MCF 10A (cell line): ENCODE measurements around the gene SPATS2. TPM values are rescaled to one million over a fixed set of nuclear protein-coding genes. Genes with fewer than 3 reads are reported as not detected.
"Not testable (repeated sequence)": the region's sequence is repeated elsewhere in the genome, so short reads cannot be mapped to it uniquely, and the experiment has no call there.

Experiments
- BruUV-seq: library from RNA; stranded (reverse); fragments of 400-500 nt; replicated peaks from 2 replicates; lab custom pipeline; 2021; lab: Mats Ljungman, UMichigan
- CTCF ChIA-PET: fragments of 300-600 bp; sonication (Branson Sonifier 250); formaldehyde crosslinking; extraction: SDS; loops from one replicate; lab custom pipeline; 2021; ENCODE audit warnings: antibody characterized with exemption, inconsistent platforms; lab: Yijun Ruan, JAX
- POLR2A ChIA-PET: fragments of 300-600, 350-650 bp; sonication (Branson Sonifier 250); formaldehyde crosslinking; extraction: SDS; loops from one replicate; lab custom pipeline; 2020; ENCODE audit warnings: antibody characterized with exemption, inconsistent platforms; lab: Yijun Ruan, JAX
- DNase-seq: peaks from one replicate; pipeline ENCODE4 v3.0.0-alpha.2; 2018; ENCODE audit not compliant: unreplicated experiment
- H3K27ac Mint-ChIP-seq: one replicate; pipeline ENCODE4 v1.8.0; 2022; ENCODE audit warnings: mild to moderate bottlenecking, low read depth, mixed read lengths; ENCODE audit not compliant: unreplicated experiment
- H3K27me3 Mint-ChIP-seq: one replicate; pipeline ENCODE4 v1.8.0; 2022; ENCODE audit warnings: mixed read lengths; ENCODE audit not compliant: insufficient read depth, unreplicated experiment
- H3K36me3 Mint-ChIP-seq: one replicate; pipeline ENCODE4 v1.8.0; 2022; ENCODE audit warnings: mild to moderate bottlenecking, moderate library complexity, mixed read lengths; ENCODE audit not compliant: insufficient read depth, unreplicated experiment
- H3K4me1 Mint-ChIP-seq: one replicate; pipeline ENCODE4 v1.8.0; 2022; ENCODE audit warnings: mixed read lengths; ENCODE audit not compliant: insufficient read depth, unreplicated experiment
- H3K4me3 Mint-ChIP-seq: one replicate; pipeline ENCODE4 v1.8.0; 2022; ENCODE audit warnings: mild to moderate bottlenecking, moderate library complexity, mixed read lengths; ENCODE audit not compliant: unreplicated experiment
- H3K9me3 Mint-ChIP-seq: one replicate; pipeline ENCODE4 v1.8.0; 2022; ENCODE audit warnings: mixed read lengths; ENCODE audit not compliant: unreplicated experiment
- intact Hi-C: fragments of 100-400 bp; cut with micrococcal nuclease; formaldehyde crosslinking; loops from 2 replicates; pipeline ENCODE4 v1.14.1; 2022
- total RNA-seq: library from RNA; stranded (reverse); gene quantifications from 2 replicates; pipeline ENCODE4 v1.2.3, GENCODE V29; 2022
- TF ChIP-seq, protein P1 (sequence below): fragments of 200-600 bp; IDR thresholded peaks from one replicate; pipeline ENCODE4 v1.8.0; 2022; ENCODE audit warnings: antibody characterized with exemption, mild to moderate bottlenecking; ENCODE audit not compliant: unreplicated experiment

SPATS2 gene
- total RNA-seq, 1 experiment from 2014 or later, result 26.0 TPM

DNA sequence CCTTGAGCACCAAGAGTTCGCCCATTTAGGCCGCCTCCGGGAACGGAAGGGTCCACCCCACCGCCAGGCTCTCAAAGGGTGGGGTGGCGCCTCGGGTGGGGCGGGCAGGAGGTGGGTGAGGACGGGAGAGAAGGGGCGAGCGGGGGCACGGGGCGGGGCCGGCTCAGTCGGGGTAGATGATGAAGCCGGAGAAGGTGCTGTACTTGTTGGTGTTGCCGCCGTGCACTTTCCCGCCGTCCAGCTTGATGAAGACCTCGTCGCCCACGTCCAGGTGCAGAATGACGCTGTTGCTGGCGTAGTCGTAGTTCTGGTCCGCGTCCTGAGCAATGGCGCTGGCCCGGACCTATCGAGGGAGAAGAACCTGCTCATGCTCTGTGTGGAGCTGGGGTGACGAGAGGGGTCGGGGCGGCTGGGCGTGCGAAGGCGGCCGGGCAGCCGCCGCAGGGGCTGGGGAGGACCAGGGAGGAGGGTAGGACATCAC is 34.3 kb upstream of the SPATS2 start:
- H3K4me1 Mint-ChIP-seq, result no peaks in the 10 kb centered on the region
- POLR2A ChIA-PET, result interaction anchor here (1.0 to 1.5 kb wide), 2 partner anchors 14 to 56 kb away, joined by 3 read pairs; no protein-coding TSS in a partner anchor
- H3K27me3 Mint-ChIP-seq, result peaks cover 12% of the 10 kb centered on the region
- no TSS peak for BruUV-seq
- DNase-seq, result no peak
- intact Hi-C loops, result no loop called here
- H3K4me3 Mint-ChIP-seq, result no peak overlapping the region
- CTCF ChIA-PET, result interaction anchor here (0.6 to 2.9 kb wide), 8 partner anchors 11 to 315 kb away, joined by 3 to 9 read pairs (median 3); partner anchors contain the start of gene DNAJC22
- TF ChIP-seq, protein P1, sequence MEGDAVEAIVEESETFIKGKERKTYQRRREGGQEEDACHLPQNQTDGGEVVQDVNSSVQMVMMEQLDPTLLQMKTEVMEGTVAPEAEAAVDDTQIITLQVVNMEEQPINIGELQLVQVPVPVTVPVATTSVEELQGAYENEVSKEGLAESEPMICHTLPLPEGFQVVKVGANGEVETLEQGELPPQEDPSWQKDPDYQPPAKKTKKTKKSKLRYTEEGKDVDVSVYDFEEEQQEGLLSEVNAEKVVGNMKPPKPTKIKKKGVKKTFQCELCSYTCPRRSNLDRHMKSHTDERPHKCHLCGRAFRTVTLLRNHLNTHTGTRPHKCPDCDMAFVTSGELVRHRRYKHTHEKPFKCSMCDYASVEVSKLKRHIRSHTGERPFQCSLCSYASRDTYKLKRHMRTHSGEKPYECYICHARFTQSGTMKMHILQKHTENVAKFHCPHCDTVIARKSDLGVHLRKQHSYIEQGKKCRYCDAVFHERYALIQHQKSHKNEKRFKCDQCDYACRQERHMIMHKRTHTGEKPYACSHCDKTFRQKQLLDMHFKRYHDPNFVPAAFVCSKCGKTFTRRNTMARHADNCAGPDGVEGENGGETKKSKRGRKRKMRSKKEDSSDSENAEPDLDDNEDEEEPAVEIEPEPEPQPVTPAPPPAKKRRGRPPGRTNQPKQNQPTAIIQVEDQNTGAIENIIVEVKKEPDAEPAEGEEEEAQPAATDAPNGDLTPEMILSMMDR, result no peak
- no peak overlapping the region for H3K27ac Mint-ChIP-seq
- H3K9me3 Mint-ChIP-seq, result no peaks in the 10 kb centered on the region
- no peaks in the 10 kb centered on the region for H3K36me3 Mint-ChIP-seq

DNA sequence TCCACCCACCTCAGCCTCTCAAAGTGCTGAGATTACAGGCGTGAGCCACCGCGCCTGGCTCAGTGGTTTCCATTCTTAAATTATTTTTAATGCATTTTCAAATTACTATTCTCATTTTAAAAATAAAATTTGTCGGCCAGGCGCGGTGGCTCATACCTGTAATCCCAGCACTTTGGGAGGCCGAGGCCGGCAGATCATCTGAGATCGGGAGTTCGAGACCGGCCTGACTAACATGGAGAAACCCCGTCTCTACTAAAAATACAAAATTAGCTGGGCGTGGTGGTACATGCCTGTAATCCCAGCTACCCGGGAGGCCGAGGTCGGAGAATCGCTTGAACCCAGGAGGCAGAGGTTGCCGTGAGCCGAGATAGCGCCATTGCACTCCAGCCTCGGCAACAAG is 33.5 kb upstream of the SPATS2 start:
- POLR2A ChIA-PET, DNase-seq: not testable (repeated sequence)
- H3K27me3 Mint-ChIP-seq, result peaks cover 15% of the 10 kb centered on the region

DNA sequence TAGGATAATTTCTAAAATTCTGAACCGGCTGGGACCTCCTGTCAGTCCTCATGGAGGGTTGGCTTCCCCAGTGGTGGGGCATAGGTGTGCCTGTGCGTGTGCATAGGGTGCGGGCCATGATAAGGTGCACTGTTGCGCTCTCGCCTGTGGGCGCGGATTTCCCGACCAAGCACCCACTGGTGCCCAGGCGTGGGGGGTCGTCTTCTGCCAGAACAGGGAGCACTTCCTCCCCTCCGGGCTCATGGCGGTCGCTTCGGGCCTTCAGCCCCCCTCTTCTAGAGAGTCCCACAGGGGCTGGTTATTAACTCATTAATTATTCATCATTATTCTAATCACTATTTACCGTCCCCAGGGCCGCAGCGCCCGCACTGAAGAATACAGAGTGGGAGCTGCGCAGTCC is 33.0 kb upstream of the SPATS2 start:
- Mint-ChIP-seq H3K36me3 (no peaks in the 10 kb centered on the region), H3K27me3 (peaks cover 15% of the 10 kb centered on the region), H3K9me3 (no peaks in the 10 kb centered on the region), H3K27ac (no peak overlapping the region), H3K4me1 (peaks cover 1% of the 10 kb centered on the region), H3K4me3 (no peak overlapping the region)
- ChIA-PET CTCF (interaction anchor here (0.7 to 1.3 kb wide), 7 partner anchors 9 to 182 kb away, joined by 3 to 5 read pairs (median 3); partner anchors contain the start of gene DNAJC22), POLR2A (no interaction called here)
- intact Hi-C loops, result no loop called here
- DNase-seq, result no peak
- TF ChIP-seq, protein P1, result no peak
- no TSS peak for BruUV-seq

More for the DNA sequence above, 33.5 kb upstream of the SPATS2 start:
- BruUV-seq, intact Hi-C loops, H3K36me3 Mint-ChIP-seq, H3K4me3 Mint-ChIP-seq, H3K4me1 Mint-ChIP-seq, H3K27ac Mint-ChIP-seq, H3K9me3 Mint-ChIP-seq: not testable (repeated sequence)
- CTCF ChIA-PET, result interaction anchor here (0.7 to 1.3 kb wide), 7 partner anchors 9 to 162 kb away, joined by 3 to 4 read pairs (median 3); partner anchors contain the start of gene DNAJC22

DNA sequence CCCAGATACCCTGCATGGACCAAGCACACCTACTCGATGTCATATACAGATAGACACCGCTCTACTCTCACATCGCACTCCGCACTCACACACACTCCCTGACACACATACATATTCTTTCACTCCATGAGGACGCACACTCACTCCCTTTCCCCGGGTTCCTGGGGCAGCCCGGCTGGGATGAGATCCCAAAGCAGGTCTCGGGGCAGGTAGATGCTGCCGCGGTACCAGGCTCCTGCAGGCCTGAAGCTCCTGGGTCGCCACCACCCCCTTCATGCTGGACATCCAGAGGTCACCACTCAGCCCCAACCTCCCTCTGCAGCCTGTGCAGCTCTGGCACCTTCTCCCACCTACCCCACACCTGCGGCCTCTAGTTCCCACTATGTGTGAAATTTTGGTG is 32.6 kb upstream of the SPATS2 start:
- intact Hi-C loops, result loop anchor here (5.0 kb wide), 1 partner anchor 47 kb away; no protein-coding TSS in a partner anchor
- Mint-ChIP-seq H3K36me3 (no peaks in the 10 kb centered on the region), H3K4me1 (peaks cover 6% of the 10 kb centered on the region), H3K9me3 (no peaks in the 10 kb centered on the region), H3K4me3 (no peak overlapping the region), H3K27me3 (peaks cover 15% of the 10 kb centered on the region), H3K27ac (no peak overlapping the region)
- TF ChIP-seq, protein P1, result no peak
- CTCF ChIA-PET, result interaction anchor here (0.7 to 5.3 kb wide), 6 partner anchors 8 to 182 kb away, joined by 3 to 57 read pairs (median 4); no protein-coding TSS in a partner anchor
- no TSS peak for BruUV-seq
- no peak for DNase-seq
- POLR2A ChIA-PET, result no interaction called here
